ENCODE measurements around the gene SLIT1. TPM values are rescaled to one million over a fixed set of nuclear protein-coding genes. Genes with fewer than 3 reads are reported as not detected.
"Not testable (repeated sequence)": the region's sequence is repeated elsewhere in the genome, so short reads cannot be mapped to it uniquely, and the experiment has no call there.

The SLIT1 gene
- total RNA-seq, 1 experiment from 2014 or later, result not detected

DNA sequence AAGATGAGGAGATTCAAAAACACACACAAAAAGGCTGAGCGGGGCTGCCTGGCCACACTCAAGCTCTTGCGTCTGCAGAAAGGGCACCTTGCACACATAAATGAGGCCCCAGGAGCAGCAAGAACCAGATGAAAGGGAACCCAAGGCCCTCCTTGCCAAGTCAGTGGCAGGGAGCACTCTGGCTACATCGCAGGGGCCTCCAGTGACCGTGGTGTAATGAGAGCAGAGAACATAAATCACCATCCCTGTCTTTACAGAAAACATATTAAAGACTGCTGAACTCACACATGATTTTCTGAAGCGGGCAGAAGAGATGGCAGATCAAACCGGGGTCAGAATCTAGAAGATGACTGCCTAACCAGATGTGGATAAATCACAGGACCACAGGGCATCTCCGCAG lies 80.5 kb downstream of the SLIT1 start:
- DNase-seq (ENCODE audit: low read depth, low spot score), result no peak
- in situ Hi-C loops (cut with HindIII; ENCODE audit: low pct_unique_long_range_greater_than_20kb, low sequenced_read_pairs), result no loop called here

DNA sequence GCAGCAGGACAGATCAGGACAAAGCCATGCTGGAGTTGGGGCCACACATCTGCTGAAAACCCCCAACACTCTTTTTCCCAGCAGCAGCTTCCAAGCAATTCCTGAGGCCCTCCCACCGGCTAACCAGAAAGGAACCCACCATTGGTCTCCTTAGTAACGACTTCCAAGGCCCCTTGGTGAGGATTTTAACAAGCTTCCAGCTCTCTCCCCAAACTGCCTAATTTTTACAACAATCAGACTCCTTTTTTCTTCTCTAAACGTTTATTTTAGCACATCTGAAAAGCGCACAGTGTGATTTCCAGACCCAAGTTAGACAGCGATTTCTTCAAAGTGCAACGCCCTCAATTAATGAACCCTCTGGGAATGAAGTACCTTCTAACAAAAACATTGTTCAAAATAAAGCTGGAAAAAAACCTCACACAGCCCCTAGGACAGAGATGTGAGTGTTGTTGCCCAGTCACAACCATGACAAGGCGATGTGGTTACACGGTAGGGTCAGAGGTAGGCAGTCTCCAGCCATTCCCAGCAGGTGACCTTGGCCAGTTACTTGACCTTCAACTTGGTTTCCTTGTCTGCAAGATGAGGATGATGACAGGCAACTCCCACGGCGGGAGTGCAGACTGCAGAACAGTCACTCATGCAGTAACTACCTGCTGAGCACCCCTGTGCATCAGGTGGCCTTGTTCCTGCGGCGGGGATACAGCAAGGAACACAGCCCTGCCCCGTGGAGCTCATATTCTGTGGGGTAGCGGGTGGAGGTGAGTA lies 82.3 kb downstream of the SLIT1 start:
- DNase-seq (ENCODE audit: low read depth, low spot score), result no peak
- in situ Hi-C loops (cut with HindIII; ENCODE audit: low pct_unique_long_range_greater_than_20kb, low sequenced_read_pairs), result no loop called here

DNA sequence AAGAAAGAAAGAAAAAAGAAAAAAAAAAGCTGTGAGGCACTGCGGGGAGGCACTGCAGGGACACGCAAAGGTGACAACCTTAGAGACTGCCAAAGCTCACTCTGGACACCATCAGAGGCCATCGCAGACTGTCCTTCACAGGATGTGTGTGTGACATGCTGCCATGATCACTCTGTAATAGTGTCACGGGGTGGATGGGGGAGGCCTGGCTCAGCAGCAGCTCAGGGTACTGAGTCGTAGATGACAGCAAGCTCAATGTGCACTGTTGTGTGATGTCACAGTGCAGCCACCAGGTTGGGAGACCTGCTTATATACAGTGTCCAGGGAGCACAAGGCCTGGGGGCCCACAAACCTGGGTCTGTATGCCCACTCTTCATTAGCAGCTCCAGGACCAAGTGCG lies 83.3 kb downstream of the SLIT1 start:
- no peak for DNase-seq (ENCODE audit: low read depth, low spot score)
- in situ Hi-C loops (cut with HindIII; ENCODE audit: low pct_unique_long_range_greater_than_20kb, low sequenced_read_pairs), result no loop called here

DNA sequence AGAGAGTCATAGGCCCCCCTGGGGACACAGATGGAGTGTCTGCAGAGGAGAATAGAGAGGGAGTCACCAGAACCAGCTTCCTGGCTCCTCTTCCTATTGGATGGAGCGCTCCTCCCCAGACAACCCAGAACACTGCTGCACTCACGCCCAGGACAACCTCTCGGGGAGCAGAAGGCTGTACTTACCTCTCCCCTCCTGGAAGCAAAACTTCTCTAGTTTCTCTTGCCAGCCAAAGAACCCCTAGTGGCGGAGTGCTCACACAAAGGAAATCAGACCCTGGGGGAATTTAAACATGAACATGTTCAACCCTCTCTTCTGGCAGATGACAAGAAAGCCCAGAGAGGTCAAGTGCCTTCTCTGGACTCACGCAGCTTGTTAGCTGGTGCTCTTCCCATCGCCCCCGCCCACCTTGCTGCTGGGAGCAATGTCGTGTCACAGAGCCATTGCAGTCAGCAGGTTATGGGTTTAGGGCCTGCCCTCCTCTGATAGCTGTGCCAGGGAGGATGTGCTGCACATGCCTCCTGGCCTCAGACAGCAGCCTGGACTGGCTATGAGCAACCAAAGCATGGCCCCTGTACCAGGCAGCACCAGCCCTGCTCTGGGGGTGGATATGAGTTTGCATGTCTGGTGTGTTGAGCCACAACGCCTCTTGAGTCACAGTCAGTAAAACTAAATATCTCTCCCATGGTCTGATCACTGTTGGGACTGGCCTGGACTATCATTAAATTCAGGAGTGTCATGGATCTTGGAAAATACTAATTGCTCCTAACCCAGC lies 84.4 kb downstream of the SLIT1 start:
- in situ Hi-C loops (cut with HindIII; ENCODE audit: low pct_unique_long_range_greater_than_20kb, low sequenced_read_pairs), result no loop called here
- no peak for DNase-seq (ENCODE audit: low read depth, low spot score)

DNA sequence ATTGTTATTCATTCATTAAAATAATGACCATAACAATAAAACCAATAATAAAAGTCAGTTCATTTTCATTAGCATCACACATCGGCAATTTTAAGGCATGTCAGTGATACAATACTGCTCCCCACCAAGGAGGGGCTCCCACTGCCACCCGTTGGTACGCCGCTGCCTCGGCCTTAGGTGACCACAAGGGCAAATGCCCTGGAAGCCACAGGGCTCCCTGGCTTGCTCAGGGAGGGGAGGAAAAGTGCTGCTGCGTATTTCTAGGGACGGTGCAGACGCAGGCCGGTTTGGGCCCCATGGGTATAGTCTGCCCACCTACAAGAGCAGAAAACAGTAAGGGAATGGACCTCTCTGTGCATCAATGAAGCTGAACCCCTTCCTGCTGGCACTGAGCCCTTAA lies 85.1 kb downstream of the SLIT1 start:
- in situ Hi-C loops (cut with HindIII; ENCODE audit: low pct_unique_long_range_greater_than_20kb, low sequenced_read_pairs), result no loop called here
- DNase-seq (ENCODE audit: low read depth, low spot score), result no peak

DNA sequence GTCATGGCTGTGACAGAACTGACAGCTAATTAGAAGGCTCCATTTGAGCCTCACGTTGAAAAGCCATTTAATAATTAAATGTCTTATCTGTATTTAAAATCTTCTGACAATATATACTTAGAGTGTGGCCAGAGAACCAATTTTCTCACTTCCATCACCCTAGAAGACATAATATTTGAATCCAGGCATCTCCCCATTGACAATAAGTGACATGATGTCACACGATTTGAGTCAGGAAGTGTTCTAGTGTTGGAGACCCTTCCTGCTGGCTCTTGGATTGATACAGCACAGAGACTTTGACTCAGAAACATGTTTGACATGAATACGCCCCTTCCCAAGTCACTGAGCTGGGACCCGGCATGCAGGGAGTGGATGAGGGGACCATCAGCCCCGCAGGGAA lies 85.9 kb downstream of the SLIT1 start:
- in situ Hi-C loops (cut with HindIII; ENCODE audit: low pct_unique_long_range_greater_than_20kb, low sequenced_read_pairs), result no loop called here
- no peak for DNase-seq (ENCODE audit: low read depth, low spot score)

DNA sequence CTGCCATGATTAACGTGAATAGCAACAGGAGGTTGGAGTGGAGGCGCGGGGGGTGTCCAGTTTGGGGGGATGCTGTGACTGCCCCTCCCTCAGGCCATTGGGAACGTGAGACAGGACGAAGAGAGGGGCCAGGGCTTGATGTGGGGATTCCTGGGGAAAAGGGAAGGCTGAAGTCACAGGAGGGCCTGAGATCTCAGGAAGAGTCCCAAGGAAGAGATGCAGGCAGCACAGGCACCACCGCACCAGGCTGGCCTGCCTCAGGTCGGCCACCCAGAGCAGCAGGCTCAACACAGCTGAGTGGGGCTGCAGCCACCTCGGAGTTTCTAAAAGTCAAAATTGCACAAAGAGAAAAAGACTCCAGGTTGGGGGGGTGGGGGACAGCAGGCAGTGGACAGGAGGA lies 86.7 kb downstream of the SLIT1 start:
- in situ Hi-C loops (cut with HindIII; ENCODE audit: low pct_unique_long_range_greater_than_20kb, low sequenced_read_pairs), result no loop called here
- DNase-seq (ENCODE audit: low read depth, low spot score), result no peak

DNA sequence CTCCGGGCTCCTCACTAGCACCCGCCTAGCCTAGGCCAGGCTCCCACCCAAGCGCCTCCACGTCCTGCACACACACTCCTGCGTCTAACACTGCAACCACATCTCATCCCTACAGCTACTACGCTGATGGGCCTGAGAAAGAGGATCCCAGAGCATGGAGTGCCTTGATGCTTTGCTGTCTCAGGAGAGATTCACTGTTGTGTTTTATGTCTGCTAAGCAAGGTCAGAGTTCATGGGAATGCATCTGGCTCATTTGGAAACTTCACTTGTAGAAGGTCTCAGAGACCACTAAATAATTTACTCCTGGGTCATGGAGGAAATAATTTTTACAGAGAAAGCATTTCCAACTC lies 88.7 kb downstream of the SLIT1 start:
- in situ Hi-C loops (cut with HindIII; ENCODE audit: low pct_unique_long_range_greater_than_20kb, low sequenced_read_pairs), result no loop called here
- no peak for DNase-seq (ENCODE audit: low read depth, low spot score)

DNA sequence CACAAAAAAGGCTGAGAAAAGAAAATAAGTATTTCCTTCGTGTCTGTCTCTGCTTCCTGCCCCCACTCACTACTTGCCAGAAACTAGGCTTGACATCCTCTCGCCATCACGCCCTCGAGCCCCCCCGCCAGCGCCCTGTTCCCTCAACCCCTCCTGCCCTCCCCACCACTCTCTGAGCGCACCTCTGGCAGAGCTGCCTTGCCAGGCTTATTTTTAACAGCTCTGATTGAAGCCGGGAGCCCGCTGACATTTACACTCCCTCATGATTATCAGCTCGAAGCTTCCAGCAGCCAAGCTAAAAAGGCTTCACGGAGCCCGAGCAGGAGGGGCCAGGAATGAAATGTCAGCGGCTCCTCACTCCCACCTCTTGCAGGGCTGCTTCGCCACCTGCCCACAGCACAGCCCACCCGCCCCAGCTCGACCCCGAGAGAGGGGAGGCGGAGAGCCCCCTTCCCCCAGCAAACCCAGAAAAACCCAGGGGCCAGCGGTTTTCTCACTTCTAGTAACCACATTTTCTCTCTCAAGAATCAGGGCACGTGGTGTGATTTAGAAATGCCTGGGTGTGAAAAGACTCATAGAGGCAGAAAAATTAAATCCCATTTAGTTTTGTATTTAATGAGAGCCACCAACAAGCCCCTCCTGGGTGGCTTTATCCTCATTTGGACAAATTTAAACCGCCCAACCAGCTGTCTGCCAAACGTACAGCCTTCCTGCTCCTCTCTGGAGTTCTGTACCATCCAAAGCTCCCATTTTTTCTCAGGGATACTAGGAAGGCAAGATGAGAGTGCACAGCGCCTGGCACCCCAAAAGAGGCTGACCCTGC lies 89.3 kb downstream of the SLIT1 start:
- DNase-seq (ENCODE audit: low read depth, low spot score), result no peak
- in situ Hi-C loops (cut with HindIII; ENCODE audit: low pct_unique_long_range_greater_than_20kb, low sequenced_read_pairs), result no loop called here

DNA sequence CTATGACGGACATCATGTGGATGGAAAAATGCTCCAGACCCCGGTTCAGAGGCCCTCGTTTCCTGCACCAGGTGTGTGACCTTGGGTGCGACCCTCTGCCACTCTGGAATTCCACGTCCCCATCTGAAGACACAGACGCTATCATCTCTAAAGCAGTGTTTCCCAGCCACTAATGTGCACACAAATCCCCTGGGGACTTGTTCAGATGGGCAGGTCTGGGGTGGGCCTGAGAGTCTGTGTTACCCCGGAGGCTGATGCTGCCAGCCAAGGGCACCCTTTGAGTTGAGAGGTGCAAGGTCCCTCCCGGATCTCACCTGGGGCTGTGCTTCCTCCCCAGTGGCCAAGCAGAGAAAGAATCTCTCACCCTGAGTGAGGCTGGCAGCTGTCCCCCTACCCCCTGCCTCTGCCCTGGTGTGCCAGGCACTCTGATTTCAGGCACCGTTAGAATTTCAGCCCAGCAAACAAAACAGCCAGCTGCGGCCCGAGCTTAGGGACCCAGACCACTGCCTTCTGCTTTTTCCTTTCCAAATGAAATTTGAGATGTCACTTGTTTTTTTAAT lies 90.0 kb downstream of the SLIT1 start:
- DNase-seq (ENCODE audit: low read depth, low spot score), result no peak
- in situ Hi-C loops (cut with HindIII; ENCODE audit: low pct_unique_long_range_greater_than_20kb, low sequenced_read_pairs), result no loop called here

DNA sequence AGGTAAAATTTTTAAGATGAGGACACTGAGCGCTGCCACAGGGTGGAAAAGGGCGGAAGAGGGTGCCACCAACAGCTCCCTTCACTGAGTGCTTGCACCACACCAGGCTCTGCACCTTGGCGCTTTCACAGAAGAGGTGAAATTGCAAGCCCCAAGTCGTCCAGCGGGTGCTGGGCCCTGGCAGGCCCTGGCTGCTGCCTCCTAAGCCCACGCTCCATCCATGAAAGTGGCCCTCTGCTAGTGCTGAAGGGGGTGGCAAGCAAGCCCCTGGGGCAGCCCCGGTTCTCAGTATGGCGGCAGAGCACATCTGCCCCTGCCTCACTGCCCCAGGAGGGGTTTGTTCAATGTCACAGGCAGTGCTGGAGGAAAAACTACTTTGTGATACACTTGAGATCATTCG lies 95.1 kb downstream of the SLIT1 start:
- DNase-seq (ENCODE audit: low read depth, low spot score), result no peak
- in situ Hi-C loops (cut with HindIII; ENCODE audit: low pct_unique_long_range_greater_than_20kb, low sequenced_read_pairs), result no loop called here

DNA sequence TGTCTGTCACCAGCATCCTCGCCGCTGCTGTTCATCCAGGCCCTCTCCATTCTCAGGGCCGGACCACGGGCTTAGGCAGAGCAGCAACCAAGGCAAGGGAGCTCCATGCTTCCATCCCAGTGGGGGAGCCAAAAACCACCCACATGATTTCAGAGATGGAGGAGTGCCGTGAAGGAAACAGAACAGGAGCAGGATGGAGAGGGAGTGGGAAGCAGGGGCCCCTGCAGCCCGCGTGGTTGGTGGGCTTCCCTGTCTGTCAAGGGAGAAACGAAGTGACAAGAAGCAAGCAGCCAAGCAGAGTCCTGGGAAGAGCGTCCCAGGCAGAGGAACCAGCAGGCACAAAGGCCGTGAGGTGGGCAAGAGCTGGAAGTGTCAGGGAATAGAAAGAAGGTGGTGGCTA lies 95.7 kb downstream of the SLIT1 start:
- DNase-seq (ENCODE audit: low read depth, low spot score), result no peak
- in situ Hi-C loops (cut with HindIII; ENCODE audit: low pct_unique_long_range_greater_than_20kb, low sequenced_read_pairs), result no loop called here

DNA sequence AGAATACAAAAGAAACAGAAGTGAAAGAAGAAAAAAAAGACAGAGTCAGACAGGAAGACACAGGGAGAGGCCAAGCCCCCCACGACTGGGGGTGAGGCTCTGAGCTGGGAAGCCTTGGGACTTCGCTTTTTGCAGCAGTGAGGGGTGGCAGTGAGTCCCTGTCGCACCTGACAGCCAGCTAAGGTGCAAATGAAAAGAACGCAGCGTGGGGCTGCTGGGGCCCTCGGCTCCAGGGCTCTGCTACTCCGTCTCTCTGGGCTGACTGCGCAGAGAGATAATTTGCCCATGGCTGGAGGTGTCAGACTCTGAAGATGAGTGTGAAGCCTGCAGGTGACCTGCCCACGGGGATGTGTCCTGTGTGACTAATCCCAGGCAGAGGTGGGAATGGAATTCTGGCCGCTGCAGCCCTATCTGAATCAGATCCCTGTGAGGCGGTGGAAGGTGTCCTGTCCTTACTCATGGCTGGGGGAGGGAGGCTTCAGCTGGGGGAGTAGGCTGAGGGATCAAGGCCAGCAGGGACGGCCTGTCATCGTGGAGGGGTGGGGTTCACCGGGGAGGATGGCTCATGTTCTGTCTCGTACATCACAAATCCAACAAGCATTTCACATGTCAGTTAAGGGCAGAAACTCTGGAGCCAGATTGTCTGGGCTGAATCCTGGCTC lies 96.4 kb downstream of the SLIT1 start:
- no peak for DNase-seq (ENCODE audit: low read depth, low spot score)
- in situ Hi-C loops (cut with HindIII; ENCODE audit: low pct_unique_long_range_greater_than_20kb, low sequenced_read_pairs), result no loop called here

DNA sequence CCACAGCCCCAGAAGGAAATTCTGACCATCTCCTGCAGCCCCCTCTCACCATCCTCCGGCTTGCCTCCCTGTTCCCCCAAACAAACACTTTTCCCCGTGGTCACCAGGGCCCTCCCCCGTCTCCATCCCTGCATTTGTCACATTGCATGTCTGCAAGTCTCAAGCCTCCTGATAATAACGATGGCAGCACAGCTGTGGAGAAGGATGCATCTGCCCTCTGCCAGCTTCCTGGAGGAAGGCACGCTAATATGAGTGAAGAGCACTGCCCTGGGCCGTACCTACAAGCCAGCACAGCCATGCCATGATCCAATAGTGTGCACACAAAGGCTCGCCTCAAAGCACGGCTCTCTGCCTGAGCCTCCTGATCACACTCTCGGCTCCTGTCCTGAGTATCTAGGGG lies 98.5 kb downstream of the SLIT1 start:
- no peak for DNase-seq (ENCODE audit: low read depth, low spot score)
- in situ Hi-C loops (cut with HindIII; ENCODE audit: low pct_unique_long_range_greater_than_20kb, low sequenced_read_pairs), result no loop called here

DNA sequence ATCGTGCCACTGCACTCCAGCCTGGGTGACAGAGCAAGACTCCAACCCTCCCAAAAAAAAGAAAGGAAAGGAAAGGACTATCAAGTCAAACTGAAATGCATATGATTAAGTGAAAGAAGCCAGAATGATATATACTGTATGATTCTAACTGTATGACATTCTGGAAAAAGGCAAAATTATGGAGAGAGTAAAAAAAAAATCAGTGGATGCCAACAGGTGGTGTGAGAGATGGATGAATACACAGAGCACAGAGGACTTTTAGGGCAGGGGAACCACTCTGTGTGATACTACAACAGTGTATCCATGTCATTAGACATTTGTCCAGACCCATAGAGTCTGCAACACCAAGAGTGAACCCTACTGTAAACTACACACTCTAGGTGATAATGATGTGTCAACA lies 99.2 kb downstream of the SLIT1 start:
- in situ Hi-C loops (cut with HindIII; ENCODE audit: low pct_unique_long_range_greater_than_20kb, low sequenced_read_pairs), result no loop called here
- no peak for DNase-seq (ENCODE audit: low read depth, low spot score)

DNA sequence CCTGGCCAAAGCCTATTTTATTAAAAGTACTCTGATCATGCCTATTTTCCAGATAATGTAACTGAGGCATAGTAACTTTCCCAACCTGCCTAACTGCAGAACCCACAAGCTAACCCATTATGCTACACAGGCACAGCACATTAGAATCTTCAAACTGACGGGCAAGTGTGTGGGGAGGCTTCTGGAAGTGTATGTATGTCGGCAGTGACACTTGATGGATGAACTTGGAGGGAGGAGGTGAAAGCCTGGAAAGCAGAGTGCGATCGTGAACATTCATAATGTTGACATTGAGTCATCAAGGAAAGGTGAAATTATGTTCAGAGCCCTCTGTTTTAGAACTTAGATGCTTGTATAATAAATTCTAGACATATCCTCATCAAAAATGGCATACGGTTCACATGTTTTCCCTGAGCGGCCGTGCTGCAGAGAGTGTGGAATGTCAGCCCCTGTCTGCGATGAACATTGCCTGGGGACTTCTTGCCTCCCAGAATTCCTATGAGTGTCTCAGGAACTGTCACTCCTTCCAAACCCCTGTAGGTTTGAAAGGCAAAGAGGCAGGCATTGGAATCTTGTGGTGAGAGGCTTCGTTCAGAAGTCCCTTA lies 102.4 kb downstream of the SLIT1 start:
- in situ Hi-C loops (cut with HindIII; ENCODE audit: low pct_unique_long_range_greater_than_20kb, low sequenced_read_pairs), result no loop called here

DNA sequence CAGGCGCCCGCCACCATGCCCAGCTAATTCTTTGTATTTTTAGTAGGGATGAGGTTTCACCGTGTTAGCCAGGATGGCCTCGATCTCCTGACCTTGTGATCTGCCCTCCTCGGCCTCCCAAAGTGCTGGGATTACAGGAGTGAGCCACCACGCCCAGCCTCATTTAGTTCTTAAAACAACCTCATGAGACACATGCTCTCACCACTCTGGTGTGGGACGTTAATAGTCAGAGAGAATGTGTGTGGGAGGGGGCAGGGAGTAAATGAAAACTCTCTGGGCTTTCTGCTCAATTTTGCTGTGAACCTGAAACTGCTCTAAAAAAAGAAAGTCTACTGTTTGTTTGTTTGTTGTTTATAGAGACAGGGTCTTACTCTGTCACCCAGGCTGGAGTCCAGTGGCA lies 103.2 kb downstream of the SLIT1 start:
- in situ Hi-C loops (cut with HindIII; ENCODE audit: low pct_unique_long_range_greater_than_20kb, low sequenced_read_pairs), result not testable (repeated sequence)

More for the DNA sequence above, 102.4 kb downstream of the SLIT1 start:
- no peak for DNase-seq (ENCODE audit: low read depth, low spot score)

More for the DNA sequence above, 103.2 kb downstream of the SLIT1 start:
- DNase-seq (ENCODE audit: low read depth, low spot score), result not testable (repeated sequence)
